ENCODE results near the gene FBXL16. TPM values are rescaled to one million over a fixed set of nuclear protein-coding genes. Genes with fewer than 3 reads are reported as not detected.

Gene FBXL16
- total RNA-seq, 1 donor from 2014 or later, result 3.9 TPM

DNA sequence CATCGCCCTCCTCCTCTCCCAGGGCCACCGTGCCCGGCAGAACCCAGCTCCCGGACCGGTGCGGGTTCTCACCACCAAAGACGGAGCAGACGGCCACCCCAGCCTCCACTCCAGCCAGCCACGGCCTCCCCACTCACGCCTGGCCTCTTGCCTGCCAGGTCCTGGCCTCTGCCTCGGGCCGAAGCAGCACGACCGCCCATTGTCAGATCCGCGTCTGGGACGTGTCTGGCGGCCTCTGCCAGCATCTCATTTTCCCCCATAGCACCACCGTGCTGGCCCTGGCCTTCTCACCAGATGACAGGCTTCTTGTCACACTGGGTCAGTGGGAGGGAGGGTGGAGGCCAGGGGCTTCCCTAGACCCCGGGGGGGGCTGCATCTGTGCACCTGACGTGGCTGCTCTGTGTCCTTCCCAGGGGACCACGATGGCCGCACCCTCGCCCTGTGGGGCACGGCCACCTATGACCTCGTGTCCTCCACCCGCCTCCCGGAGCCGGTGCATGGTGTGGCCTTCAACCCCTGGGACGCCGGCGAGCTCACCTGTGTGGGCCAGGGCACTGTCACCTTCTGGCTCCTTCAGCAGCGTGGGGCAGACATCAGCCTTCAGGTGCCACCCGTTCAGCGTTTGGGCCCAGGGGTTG lies 44.3 kb downstream of the FBXL16 start:
- Mint-ChIP-seq H3K4me3 (no peak overlapping the region), H3K27me3 (no peaks in the 10 kb centered on the region), H3K36me3 (no peaks in the 10 kb centered on the region), H3K9me3 (no peaks in the 10 kb centered on the region), H3K4me1 (ENCODE audit: unreplicated experiment) (no peaks in the 10 kb centered on the region), H3K27ac (no peak overlapping the region)
- TF ChIP-seq, protein P1, sequence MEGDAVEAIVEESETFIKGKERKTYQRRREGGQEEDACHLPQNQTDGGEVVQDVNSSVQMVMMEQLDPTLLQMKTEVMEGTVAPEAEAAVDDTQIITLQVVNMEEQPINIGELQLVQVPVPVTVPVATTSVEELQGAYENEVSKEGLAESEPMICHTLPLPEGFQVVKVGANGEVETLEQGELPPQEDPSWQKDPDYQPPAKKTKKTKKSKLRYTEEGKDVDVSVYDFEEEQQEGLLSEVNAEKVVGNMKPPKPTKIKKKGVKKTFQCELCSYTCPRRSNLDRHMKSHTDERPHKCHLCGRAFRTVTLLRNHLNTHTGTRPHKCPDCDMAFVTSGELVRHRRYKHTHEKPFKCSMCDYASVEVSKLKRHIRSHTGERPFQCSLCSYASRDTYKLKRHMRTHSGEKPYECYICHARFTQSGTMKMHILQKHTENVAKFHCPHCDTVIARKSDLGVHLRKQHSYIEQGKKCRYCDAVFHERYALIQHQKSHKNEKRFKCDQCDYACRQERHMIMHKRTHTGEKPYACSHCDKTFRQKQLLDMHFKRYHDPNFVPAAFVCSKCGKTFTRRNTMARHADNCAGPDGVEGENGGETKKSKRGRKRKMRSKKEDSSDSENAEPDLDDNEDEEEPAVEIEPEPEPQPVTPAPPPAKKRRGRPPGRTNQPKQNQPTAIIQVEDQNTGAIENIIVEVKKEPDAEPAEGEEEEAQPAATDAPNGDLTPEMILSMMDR (conservative IDR thresholded peaks at IDR 0.05), result no peak
- DNase-seq (ENCODE audit: extremely low spot score, unreplicated experiment), result no peak

- no peak for DNase-seq (ENCODE audit: extremely low spot score, unreplicated experiment)
- Mint-ChIP-seq H3K4me1 (ENCODE audit: unreplicated experiment) (no peaks in the 10 kb centered on the region), H3K4me3 (no peak overlapping the region), H3K27me3 (no peaks in the 10 kb centered on the region), H3K36me3 (no peaks in the 10 kb centered on the region), H3K27ac (no peak overlapping the region), H3K9me3 (no peaks in the 10 kb centered on the region)
- TF ChIP-seq, protein P1 (conservative IDR thresholded peaks at IDR 0.05), result peak; percentile 78
Observed at GRCh38 chr16:660459-661183, 45.0 kb downstream of the FBXL16 start.

DNA sequence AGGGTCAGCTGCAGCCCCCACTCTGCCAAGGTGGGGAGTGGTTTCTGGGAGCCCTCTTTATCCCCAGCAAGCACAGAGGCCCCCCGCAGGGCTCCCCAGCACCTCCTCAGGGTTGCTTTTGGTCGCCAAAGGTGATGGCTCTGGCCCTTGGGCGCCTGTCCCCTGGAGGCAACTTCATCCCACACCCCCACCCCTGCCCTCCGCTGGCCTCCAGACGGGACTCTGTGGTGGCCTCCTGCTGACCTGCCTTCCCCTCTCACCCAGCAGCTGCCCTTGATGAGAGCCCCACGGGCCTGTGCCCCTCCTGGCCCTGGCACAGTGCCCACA lies 45.5 kb downstream of the FBXL16 start:
- Mint-ChIP-seq H3K4me1 (ENCODE audit: unreplicated experiment) (no peaks in the 10 kb centered on the region), H3K4me3 (no peak overlapping the region), H3K9me3 (no peaks in the 10 kb centered on the region), H3K36me3 (no peaks in the 10 kb centered on the region), H3K27me3 (no peaks in the 10 kb centered on the region), H3K27ac (no peak overlapping the region)
- no peak for DNase-seq (ENCODE audit: extremely low spot score, unreplicated experiment)
- TF ChIP-seq, protein P1 (conservative IDR thresholded peaks at IDR 0.05), result no peak

- Mint-ChIP-seq H3K27ac (no peak overlapping the region), H3K4me3 (no peak overlapping the region), H3K36me3 (no peaks in the 10 kb centered on the region)
Observed at GRCh38 chr16:659618-660017, 46.0 kb downstream of the FBXL16 start.

DNA sequence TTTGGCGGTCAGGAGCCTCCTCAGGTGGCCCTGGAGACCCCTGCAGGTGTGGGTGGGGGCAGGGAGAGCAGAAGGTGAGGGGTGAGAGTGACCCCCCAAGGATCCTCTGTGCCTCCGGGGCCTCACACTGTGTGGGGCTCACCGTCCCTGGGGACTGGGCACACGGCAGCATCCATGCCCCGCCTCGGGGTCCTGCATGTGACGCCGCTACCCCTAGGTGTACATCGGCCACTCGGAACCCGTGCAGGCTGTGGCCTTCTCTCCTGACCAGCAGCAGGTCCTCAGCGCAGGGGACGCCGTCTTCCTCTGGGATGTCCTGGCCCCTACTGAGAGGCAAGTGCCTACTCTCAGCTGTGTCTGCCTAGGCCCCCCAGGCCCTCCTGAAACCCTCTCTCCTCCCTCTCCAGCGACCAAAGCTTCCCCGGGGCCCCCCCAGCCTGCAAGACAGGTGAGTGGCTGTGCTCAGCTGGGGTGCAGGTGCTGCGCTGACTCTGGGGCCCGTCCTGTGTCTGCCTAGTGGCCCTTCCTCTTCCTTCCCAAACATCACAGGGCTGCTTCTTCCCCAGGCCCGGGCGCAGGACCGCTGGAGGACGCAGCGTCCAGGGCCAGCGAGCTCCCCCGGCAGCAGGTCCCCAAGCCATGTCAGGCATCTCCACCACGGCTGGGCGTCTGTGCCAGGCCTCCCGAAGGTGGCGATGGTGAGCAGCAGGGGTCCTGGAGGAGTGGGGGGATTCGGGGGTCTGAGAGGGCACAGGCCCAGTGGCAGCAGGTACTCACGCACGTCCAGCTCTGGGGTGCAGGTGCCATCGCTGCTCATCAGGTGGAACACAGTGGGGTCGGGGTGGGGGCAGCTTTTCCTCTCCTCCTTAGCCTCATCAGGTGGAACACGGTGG lies 46.7 kb downstream of the FBXL16 start:
- Mint-ChIP-seq H3K4me3 (no peak overlapping the region), H3K9me3 (no peaks in the 10 kb centered on the region), H3K36me3 (no peaks in the 10 kb centered on the region), H3K27me3 (no peaks in the 10 kb centered on the region), H3K4me1 (ENCODE audit: unreplicated experiment) (no peaks in the 10 kb centered on the region), H3K27ac (no peak overlapping the region)
- TF ChIP-seq, protein P1 (conservative IDR thresholded peaks at IDR 0.05), result peak; percentile 16
- no peak for DNase-seq (ENCODE audit: extremely low spot score, unreplicated experiment)

More at GRCh38 chr16:659618-660017, 46.0 kb downstream of the FBXL16 start:
- TF ChIP-seq, protein P1 (conservative IDR thresholded peaks at IDR 0.05), result no peak
- H3K4me1 Mint-ChIP-seq (ENCODE audit: unreplicated experiment), result no peaks in the 10 kb centered on the region
- H3K27me3 Mint-ChIP-seq, result no peaks in the 10 kb centered on the region
- no peaks in the 10 kb centered on the region for H3K9me3 Mint-ChIP-seq
- DNase-seq (ENCODE audit: extremely low spot score, unreplicated experiment), result no peak
